NCI-H1436 (cell line): ENCODE results near the gene PHYKPL.
"Not testable (repeated sequence)": the region's sequence is repeated elsewhere in the genome, so short reads cannot be mapped to it uniquely, and the experiment has no call there.

ENCODE experiments used
- DNase-seq: peaks from one replicate; lab custom pipeline; 2025; lab: John Stamatoyannopoulos, UW

Gene PHYKPL

GRCh38 chr5:178238711-178239592 is 6.3 kb upstream of the PHYKPL start:
- DNase-seq: no peak

- no peak for DNase-seq
Observed at GRCh38 chr5:178238313-178238635, 5.7 kb upstream of the PHYKPL start.

- DNase-seq: no peak
Observed at GRCh38 chr5:178237431-178238312, 5.1 kb upstream of the PHYKPL start.

- DNase-seq: no peak
Observed at GRCh38 chr5:178236679-178237078, 4.1 kb upstream of the PHYKPL start.

- no peak for DNase-seq
Observed at GRCh38 chr5:178236126-178236525, 3.5 kb upstream of the PHYKPL start.

- no peak for DNase-seq
Observed at GRCh38 chr5:178235588-178235974, 3.0 kb upstream of the PHYKPL start.

GRCh38 chr5:178234750-178235587 is 2.4 kb upstream of the PHYKPL start:
- no peak for DNase-seq

GRCh38 chr5:178234121-178234749 is 1.6 kb upstream of the PHYKPL start:
- no peak for DNase-seq

GRCh38 chr5:178232920-178233429 is 373 bp upstream of the PHYKPL start:
- DNase-seq: no peak

GRCh38 chr5:178231539-178232123 is 971 bp downstream of the PHYKPL start:
- DNase-seq: no peak

- DNase-seq: no peak
Observed at GRCh38 chr5:178230879-178231538, 1.6 kb downstream of the PHYKPL start.

GRCh38 chr5:178229861-178230260 is 2.7 kb downstream of the PHYKPL start:
- no peak for DNase-seq

GRCh38 chr5:178229111-178229510 is 3.5 kb downstream of the PHYKPL start:
- not testable (repeated sequence) for DNase-seq

- DNase-seq: no peak
Observed at GRCh38 chr5:178228609-178229008, 4.0 kb downstream of the PHYKPL start.

GRCh38 chr5:178227929-178228328 is 4.7 kb downstream of the PHYKPL start:
- no peak for DNase-seq

GRCh38 chr5:178227138-178227659 is 5.4 kb downstream of the PHYKPL start:
- DNase-seq: no peak

- no peak for DNase-seq
Observed at GRCh38 chr5:178225174-178225573, 7.4 kb downstream of the PHYKPL start.

GRCh38 chr5:178224403-178224802 is 8.2 kb downstream of the PHYKPL start:
- DNase-seq: no peak

- DNase-seq: no peak
Observed at GRCh38 chr5:178223828-178224335, 8.7 kb downstream of the PHYKPL start.

- no peak for DNase-seq
Observed at GRCh38 chr5:178223196-178223773, 9.3 kb downstream of the PHYKPL start.
